A673 (cell line): ENCODE results near the gene PCYT1B.

Source experiments
- CTCF ChIP-seq: fragments of 300-800, 200-600 bp; sonication (generic); conservative IDR thresholded peaks from 2 replicates; pipeline ENCODE4 v1.5.1; 2017; ENCODE audit warnings: low read depth, mild to moderate bottlenecking, antibody characterized with exemption, low read length, moderate library complexity, mixed read lengths
- EZH2 ChIP-seq: fragments of 200-600 bp; sonication (generic); IDR thresholded peaks from 2 replicates; pipeline ENCODE4 v1.6.1; 2017; ENCODE audit warnings: borderline replicate concordance, low read depth, mild to moderate bottlenecking, mixed read lengths, antibody characterized with exemption, low read length; ENCODE audit not compliant: poor library complexity, severe bottlenecking

GRCh38 chrX:24673424-24673823 is 26.3 kb upstream of the PCYT1B start:
- TF ChIP-seq CTCF (no peak), EZH2 (no peak)
